Right hindlimb (tissue), 1 donor: ENCODE measurements around the gene MRPL21.
"Not testable (repeated sequence)": the region's sequence is repeated elsewhere in the genome, so short reads cannot be mapped to it uniquely, and the experiment has no call there.

Experiments
- DNase-seq: peaks from one replicate; pipeline ENCODE4 v3.0.0-alpha.2; 2018

MRPL21 gene

DNA sequence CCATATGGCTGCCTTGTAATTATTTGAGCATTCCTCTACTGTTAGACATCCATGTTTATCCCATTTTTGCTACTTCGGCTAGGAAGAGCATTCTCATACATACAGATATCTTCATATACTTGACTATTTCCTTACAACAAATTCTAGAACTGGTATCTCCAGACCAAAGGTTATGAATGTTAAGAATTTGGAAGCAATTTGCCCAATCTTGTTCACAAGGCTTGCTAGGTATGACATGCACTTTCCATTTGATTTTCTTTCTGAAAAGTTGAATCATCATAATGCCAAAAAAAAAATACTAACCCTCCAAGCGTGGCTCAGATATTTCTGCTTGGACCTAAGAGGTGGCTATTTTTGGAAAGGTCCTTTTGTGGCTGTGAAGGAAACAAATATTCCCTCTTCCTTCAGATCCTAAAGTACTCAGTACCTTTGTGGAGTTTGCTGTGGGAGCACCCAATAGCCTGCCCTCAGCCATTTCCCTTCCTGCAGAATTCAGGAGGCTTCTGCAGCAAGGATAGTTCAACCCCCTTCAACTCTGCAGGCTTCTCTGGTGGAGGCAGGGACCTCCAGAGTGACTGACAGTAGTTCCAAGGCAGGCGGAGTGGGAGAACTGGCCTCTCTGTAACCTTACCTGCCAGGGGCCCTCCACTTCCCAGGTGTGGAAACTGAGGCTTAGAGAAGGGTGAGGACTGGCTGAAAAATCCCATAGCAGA, 39.9 kb downstream of the MRPL21 start:
- DNase-seq = no peak

DNA sequence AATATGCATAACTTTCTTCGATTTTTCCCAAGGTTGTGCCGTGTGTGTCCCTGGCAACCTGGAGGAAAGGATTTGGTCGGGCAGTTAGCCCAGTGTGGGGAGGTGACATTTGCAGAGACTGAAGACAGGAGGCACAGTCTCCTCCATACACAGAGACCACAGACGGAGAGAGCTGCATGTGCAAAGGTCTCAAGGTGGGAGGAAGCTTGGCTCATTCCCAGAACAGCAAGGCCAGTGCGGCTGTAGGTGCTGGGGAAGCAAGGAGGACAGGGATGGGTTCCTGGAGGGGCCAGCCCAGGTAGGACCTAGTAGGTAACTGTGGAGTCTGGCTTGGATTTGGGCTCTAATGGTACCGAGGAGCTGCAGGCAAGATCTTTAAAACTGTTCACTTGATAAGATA, 41.2 kb downstream of the MRPL21 start:
- no peak for DNase-seq

DNA sequence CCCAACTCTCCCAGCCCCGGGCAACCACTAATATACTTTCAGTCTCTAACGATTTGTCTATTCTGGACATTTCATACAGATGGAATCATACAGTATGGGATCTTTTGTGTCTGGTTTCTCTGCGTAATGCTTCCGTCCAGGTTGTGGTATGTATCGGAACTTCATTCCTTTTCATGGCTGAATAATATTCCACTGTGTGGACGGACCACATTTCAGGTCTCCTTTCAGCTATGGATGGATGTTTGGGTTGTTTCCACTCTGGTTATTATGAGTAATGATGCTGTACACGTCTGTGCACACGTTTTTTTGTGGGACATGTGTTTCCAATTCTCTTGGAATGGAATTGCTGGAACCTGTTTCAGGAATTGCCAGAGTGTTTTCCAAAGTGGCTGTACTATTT, 44.5 kb downstream of the MRPL21 start:
- no peak for DNase-seq

DNA sequence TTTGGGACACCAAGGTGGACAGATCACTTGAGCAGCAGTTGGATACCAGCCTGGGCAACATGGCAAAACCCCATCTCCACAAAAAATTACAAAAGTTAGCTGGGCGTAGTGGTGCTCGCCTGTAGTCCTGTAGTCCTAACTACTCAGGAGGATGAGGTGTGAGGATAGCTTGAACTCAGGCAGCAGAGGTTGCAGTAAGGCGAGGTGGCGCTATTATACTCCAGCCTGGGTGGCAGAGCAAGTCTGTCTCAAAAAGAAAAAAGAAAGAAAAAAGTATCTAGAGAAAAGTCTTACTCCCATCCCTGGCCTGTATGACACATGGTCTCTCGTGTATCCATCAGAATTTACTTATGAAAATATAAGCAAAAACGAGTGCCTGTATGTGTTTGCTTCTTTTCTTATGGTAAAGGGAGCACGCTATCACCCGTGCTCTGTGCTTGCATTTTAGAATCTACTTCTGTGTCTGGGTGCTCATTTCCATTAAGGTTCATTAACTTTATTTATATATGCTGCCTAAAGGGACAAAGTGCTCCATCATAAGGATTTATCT, 46.5 kb downstream of the MRPL21 start:
- DNase-seq = no peak

DNA sequence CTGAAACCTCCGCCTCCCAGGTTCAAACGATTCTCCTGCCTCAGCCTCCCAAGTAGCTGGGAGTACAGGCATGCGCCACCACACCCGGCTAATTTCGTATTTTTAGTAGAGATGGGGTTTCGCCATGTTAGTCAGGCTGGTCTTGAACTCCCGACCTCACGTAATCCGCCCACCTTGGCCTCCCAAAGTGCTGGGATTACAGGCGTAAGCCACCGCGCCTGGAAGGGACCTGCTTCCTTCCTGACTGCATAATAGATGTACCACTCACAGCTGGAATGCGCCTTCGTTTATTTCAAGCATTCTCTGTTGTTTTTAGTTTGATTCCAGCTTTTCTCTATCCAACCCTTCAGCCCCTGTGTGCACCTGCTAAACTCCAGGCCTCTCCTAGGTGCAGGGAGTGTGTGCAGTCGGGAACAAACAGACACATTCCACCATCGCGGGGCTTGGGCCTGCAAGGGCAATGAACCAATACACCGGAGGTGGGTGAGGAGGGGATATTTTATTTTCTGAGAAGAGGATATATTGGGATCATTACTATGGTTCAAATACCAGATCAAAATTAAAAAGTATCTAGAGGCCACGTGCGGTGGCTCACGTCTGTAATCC, 47.1 kb downstream of the MRPL21 start:
- DNase-seq = not testable (repeated sequence)

DNA sequence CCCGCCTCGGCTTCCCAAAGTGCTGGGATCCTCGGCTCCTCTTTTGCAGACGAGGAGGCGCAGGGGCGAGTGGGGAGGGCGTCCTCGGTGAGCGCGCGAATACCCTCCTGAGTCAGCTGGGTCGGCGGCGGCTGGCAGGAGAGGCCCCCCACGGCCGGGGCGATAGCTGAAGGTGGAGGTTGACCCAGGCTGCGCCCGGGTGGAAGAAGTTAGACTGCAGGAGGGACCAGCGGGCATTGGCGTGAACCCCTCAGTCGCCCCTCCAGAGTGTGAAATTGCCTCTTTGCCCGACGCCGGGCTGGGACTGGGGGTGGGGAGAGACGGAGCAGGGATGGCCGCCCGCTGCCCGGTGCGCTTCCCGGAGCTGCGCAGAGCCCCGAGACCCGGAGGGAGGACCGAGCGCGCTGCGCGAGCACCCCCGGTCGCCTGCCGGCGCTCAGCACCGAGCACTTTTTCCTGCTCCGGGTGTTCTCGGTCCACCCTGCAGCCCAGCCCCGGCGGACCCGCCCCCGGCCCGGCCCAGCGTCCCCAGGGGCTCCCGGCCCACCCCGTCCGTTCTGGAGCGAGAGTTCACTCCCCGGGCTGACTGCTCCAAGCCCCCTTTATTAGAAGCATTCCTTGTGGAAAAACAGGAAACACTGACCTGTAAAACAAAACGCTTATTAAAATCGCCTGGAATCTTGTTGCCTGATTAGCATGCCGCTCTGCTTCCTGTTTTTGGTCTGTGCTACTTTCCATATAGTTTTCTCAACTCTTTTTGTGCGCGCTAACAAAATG, 48.2 kb downstream of the MRPL21 start:
- DNase-seq = peak; percentile 78

DNA sequence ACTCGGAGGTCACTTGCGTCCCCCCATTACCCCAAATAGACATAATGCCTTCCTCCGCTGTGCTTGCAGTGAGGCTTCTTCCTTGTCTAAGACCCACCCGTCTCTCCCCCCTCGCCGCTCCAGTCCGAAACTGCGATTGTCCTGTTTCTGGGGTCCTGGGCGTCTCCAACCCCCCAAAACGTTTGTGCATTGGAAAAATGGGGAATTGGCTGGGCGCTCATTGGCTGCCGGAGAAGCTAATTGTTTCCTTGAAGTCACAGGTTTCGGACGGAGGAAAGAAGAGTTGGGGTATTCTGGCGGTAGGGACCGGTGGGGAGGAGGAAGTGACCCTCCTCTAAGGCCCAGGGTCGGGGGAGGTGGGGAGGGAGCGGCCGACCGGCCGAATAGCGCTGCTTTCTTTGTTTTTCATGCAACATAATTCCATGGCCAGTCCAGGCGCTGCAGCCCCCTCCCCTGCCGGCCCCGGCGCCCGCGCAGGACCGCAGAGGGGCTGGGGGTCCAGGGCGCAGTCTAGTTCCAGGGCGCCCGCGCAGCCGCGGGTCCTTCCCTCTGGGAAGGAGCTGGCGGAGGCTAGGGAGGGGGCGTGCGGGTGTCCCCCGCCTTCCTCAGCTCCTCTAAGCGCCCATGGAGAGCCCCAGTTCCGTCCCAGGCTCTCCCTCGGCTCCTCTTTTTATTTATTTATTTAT, 49.2 kb downstream of the MRPL21 start:
- no peak for DNase-seq

DNA sequence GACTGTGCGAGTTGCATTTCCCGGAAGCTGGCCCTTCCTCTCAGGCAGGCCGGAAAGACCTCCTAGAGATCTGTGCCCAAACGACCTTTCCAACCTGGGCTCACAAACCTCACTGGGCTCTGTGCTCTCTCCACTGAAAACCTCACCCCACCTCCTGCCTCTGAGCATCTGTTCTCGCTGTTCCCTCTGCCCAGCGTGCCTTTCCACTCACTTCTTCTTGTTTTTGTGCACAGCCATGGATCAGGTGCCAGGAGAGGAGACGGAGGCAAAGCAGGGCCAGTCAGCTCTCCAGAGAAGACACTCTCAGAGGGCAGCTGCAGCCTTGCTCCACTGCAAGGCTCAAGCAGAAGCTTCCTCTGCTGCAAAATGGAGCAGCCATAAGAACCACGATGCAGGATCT, 51.0 kb downstream of the MRPL21 start:
- no peak for DNase-seq

DNA sequence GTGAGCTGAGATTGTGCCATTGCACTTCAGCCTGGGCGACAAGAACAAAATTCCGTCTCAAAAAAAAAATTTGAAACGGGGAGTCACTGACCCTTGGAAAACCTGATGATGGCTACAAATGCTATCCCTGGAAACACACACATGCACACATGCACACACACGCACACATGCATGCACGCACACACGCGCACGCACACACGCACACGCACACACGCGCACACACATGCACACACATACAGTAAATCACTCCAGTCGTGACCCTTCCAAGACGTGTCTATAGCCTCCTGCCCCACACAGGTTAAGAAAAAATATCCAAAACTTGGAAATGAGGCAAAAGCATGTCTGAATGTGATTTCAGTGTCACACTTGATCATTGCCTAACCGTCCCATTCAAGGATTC, 55.2 kb downstream of the MRPL21 start:
- no peak for DNase-seq

DNA sequence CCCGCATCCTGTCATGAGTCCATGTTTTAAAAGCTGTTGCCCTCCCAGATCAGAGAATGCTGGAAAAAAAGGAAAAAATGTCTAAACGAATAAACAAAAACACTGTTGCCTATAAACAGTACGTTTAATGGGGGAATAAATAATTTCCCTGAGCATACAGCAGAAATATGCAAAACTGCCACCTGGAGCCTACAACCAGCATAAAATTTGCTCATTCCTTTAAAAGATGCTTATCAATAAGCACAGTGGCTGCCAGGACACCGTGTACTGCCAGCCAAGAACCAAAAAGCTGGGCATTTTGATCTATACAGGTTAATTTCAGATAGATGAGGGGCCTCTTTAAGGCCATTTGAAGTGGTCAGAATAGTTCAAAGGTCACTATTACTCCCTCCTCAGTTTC, 56.2 kb downstream of the MRPL21 start:
- DNase-seq = no peak

DNA sequence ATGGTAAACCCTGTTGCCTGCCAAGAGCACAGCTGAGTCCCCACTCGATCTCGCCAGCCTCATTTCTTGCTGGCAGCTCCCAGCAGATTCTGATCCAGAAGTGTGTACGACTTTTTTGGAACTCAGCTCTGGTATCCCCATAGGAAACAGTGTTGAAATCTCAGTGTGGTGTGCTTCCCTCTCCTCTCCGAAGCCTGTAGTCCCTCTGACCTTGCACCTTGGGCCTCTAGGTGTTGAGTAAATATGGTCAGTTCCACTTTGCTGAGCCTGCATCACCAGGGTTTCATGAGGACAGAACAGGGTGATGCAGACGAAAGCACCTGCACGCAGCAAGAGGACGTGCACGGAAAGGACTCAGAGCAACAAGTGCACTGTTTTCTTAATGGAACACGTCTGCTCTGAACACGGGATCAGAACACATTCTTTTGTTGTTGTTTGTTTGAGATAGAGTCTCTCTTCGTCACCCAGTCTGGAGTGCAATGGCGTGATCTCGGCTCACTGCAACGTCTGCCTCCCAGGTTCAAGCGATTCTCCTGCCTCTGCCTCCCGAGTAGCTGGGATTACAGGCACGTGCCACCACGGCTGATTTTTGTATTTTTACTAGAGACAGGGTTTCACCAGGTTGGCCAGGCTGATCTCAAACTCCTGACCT, 58.2 kb downstream of the MRPL21 start:
- DNase-seq = no peak

DNA sequence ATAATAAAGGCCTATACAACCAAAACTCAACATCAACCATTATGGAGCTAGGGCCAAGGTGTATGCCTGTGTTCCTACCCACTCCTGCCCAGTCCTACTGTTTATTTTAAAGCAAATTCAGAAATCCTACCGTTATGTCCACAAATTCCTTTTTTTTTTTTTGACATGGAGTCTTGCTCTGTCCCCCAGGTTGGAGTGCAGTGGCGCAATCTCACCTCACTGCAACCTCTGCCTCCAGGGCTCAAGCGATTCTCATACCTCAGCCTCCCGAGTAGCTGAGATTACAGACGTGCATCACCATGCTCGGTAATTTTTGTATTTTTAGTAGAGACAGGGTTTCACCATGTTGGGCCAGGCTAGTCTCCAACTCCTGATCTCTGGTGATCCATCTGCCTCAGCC, 58.8 kb downstream of the MRPL21 start:
- no peak for DNase-seq

DNA sequence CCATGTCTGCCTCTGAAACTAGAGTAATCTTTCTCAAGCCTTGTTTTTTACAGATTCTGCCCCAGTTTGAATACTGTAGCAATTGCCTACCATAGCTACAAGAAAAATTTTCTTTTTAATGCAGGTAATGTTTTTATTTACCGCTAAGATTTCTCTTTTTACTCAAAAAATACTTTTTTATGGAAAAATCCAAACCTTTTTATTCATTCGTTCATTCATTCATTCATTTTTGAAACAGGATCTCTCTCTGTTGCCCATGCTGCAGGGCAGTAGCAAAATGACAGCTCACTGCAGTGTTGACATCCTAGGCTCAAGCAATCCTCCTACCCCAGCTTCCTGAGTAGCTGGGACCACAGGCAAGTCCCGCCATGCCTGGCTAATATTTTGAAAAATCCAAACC, 59.3 kb downstream of the MRPL21 start:
- DNase-seq = no peak

DNA sequence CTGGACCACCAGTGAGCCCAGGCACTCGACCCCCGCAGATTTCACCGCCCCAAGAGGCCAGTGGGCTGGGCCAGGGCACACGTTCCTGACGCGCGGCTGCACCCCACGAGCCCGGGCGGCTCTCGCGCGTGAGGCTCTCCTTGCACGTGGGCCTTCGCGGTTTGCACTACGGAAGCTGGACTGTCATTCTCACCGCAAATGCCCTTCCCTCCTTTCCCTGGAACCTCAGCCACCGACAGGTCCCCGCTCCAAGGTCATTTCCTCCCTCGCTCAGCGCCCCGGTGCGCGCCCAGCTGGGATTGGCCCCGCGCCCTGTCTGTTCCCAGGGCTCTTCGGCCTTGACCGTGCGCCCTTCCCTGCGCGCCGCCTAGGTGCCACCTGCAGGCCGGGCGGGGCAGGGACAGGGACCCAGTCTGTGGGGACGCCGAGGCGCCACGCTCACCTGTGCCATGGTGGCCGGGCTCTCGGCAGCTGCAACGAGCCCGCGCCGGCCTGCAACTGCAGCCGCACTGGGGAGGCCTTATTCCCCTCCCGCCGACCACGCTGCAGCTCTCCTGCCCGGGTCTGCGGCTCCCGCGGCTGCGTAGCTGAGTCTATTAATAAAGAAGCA, 59.8 kb downstream of the MRPL21 start:
- peak; percentile 35 for DNase-seq

DNA sequence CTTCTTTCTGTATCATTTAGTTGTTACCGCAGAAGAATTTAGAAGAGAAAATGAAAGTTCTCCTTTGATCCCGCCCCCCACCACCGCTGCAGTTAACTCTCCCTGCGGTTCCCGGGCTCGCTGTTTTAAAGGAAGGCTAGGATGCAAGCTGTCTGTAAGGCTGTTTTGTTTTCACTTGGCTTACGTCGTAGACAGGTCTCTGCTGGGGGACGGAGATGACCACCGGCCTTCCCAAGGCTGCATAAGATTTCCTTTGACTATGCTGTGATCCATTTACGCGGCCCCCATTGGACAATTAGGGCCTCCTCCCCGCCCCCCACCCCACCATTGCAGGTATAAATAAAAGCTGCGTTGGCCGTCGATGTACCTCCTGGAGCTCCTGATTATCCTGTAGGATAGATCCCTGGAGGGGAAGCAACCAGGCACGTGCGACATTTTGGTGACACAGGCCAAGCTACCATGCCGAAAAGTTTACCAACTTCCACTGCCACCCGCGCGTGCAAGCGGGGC, 60.5 kb downstream of the MRPL21 start:
- DNase-seq = peak; percentile 43

DNA sequence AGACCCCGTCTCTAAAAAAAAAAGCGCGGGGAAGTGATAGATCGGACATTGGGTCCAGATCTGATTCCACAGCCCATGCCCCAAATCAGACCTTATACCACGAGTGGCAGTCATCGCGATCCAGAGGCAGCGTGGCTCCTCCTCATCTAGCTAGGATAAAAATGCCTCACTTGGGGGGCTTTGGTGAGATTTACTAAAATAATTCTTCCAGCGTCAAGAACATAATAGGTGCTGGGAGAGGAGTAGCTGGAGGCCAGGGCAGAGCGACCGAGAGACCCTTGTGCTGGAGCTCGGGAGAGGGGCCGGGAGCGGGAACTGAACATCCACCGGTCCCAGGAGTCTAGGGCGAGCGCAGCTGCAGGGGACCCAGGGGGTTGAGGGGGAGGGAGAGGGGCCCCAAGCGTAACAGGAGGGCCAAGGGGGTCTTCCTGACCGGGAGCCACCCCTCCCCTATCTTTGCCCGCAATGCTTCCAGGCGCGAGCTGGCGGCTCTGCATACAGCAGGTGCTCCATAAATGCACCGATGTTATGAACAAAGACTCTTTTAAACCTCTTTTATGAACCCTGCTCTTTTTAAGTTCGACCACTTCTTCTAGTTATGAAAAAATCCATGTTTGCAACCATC, 61.1 kb downstream of the MRPL21 start:
- no peak for DNase-seq

DNA sequence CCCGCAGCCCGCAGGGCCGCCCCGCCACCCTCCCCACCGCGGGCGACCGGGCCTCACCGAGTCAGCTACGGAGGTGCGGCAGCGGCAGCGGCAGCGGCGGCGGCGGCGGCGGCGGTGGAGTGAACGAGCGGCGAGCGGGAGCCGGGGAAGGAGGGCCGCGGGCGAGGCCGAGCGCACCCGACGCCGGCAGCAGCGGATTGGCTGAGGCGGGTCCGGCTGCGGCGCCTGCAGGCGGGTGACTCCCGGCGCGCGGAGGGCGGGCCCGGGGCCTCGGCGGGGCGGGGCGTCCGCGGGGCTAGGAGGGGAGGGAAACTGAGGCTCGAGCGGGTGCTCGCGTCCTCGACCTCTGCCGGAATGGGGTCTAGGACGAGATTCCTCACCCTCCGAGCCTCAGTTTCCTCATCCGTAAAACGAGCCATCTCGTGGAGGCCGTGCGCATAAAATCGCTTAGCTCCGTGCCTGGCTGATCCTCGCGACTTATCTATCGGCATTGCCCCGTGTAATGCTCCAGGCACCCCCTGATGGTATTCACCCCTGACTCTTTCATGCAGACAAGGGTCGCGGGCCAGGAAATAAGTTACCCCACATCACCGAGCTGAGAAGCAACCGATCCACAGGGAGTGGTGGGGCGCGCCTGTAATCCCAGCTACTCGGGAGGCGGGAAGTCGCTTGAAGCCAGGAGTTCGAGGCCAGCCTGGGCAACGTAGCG, 61.8 kb downstream of the MRPL21 start, which contains the start of gene CPT1A:
CPT1A (minus strand) TSS at position 199 of the 709 bp plus-strand sequence. CDS start 26,442 bp downstream, outside the sequence.
- DNase-seq = peak; percentile 81
